ENCODE data around the gene C2orf69.

- TF ChIP-seq SIN3A (conservative IDR thresholded peaks at IDR 0.05 in 1 of 2, IDR thresholded peaks at IDR 0.05 in 1 of 2; ENCODE audit: low read depth in 1 of 2, low read length in 2 of 2) (no peak), EZH2 (IDR thresholded peaks at IDR 0.05; ENCODE audit: low read depth, low read length, severe bottlenecking) (no peak)
Observed at GRCh38 chr2:199875400-199875799, 35.7 kb upstream of the C2orf69 start.

Data from H1 (cell line).